NCI-H2196 (cell line): ENCODE data around the gene ZFAND4.
"Not testable (repeated sequence)": the region's sequence is repeated elsewhere in the genome, so short reads cannot be mapped to it uniquely, and the experiment has no call there.

Experiments
- DNase-seq: peaks from one replicate; lab custom pipeline; 2025; ENCODE audit not compliant: unreplicated experiment; lab: John Stamatoyannopoulos, UW

The ZFAND4 gene

DNA sequence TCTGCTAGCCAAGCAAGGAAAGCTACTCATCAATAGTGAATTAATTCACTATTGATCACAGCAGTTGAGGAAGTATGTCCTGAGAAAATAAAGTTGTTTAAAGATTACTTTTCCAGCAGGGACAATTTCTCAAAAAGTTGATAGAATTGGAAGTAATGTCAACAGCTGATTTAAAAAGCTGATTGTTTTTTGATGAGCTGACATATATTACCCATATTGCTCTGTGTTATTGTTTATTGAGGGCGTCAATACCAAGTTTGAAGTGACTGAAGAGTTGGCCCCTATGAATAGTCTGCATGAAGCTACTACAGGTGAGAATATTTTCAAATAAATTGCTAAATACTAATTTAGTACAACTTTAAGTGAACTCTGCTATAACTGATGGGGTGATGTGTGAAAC lies 28.0 kb downstream of the ZFAND4 start:
- DNase-seq = no peak

- no peak for DNase-seq
Measured at GRCh38 chr10:45640941-45641340, 31.6 kb downstream of the ZFAND4 start.

- DNase-seq = no peak
Measured at GRCh38 chr10:45640049-45640448, 32.5 kb downstream of the ZFAND4 start.

DNA sequence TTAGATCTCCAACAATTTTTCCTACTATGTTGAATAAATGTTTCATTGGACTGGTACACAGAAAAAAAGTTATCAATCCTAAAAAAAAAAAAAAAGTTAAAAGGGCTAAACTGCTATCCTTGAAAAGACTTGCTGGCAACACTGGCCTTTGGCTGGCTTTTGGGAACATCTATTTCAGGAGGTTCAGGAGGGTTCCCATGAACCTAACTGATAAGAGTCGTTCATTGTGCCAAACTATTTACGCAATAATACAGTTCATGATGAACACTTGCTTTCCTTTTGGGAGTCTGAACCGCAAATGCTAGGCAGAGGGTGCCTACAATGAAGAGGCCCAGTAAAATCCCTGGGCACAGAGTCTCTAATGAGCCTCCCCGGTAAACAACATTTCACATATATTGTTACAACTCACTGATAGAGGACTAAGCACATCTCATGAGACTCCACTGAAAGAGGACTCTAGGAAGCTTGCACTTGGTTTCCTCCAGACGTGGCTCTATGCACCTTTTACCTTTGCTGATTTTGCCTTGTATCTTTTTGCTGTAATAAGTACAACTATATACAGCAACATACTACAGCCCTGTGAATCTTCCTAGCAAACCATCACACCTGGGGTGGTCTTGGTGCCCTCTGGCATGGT lies 45.0 kb downstream of the ZFAND4 start:
- no peak for DNase-seq

DNA sequence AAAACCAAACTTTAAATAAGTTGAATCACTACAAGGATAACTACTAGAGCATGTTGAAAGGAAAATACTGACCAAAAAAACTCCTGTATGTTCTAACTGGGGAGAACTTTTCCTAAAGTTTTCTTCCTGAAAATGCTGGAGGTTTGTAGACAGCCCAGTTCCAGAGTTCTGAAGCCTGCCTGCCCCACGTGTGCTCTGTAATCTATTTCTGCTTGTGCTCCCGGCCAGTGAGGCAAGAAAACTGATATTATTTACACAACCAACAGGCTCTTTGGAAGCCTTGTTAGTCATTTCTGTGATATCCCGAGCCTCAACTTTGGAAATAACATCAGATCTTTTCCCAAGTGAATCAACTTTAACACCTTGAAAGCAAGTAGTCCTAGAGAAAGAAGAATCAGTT lies 46.7 kb downstream of the ZFAND4 start:
- DNase-seq = no peak

- DNase-seq = no peak
Measured at GRCh38 chr10:45624724-45625123, 47.8 kb downstream of the ZFAND4 start.

DNA sequence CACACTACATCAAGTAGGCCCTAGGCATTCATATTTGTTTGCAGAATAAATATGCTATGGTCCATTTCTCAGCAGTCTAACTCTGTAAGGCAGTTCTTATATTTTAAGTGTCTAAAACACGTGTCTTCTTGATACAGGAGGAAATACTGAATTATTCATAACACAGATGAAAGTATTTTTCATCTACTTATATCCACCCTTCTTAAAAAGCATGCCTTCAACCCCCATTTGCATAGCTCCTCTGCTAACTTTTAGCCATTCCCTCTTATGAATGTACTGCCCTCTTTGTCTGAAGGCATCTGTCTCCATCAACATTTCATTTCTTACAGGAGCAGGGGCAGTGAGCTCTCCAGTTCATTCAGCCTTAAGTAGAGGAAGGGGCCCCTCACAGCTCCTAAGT lies 57.7 kb downstream of the ZFAND4 start:
- DNase-seq = no peak

DNA sequence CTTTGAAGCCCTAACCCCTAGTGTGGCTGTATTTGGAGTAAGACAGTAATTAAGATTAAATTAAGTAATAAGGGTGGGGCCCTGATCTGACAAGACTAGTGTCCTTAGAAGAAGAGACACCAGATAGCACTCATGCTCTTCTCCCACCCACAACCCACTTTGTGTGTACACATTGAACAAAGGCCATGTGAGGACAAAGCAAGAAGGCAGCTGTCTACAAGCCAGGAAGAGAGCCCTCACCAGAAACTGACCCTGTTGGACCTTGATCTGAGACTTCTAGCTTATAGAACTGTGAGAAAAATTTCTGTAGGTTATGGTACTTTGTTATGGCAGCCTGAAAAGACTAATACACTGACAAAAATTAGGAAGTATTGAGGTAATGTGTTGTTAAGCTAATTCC lies 59.8 kb downstream of the ZFAND4 start:
- no peak for DNase-seq

DNA sequence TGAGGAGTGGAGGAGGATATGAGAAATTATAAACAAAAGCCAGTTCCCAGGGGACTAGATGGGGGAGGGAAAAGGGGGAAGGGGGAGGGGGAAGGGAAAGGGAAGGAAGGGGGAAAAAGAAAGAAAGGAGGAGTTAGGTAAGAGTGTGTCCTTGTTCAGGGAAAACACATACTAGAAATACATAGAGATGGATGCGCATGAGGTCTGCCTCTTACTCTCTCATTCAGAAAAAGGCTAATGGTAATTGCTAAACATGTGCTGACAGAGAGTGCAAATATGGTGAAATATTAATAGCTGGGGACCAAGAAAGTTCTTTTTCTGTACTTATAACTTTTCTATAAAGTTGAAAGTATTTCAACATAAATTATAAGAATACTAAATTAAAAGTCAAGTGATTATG lies 64.5 kb downstream of the ZFAND4 start:
- DNase-seq = no peak

GRCh38 chr10:45607276-45607675 lies 65.3 kb downstream of the ZFAND4 start:
- DNase-seq = no peak

GRCh38 chr10:45602836-45603235 lies 69.7 kb downstream of the ZFAND4 start:
- no peak for DNase-seq

- no peak for DNase-seq
Measured at GRCh38 chr10:45602082-45602730, 70.4 kb downstream of the ZFAND4 start.

GRCh38 chr10:45601254-45601930 lies 71.2 kb downstream of the ZFAND4 start:
- DNase-seq = not testable (repeated sequence)

- not testable (repeated sequence) for DNase-seq
Measured at GRCh38 chr10:45600337-45601253, 72.0 kb downstream of the ZFAND4 start.

DNA sequence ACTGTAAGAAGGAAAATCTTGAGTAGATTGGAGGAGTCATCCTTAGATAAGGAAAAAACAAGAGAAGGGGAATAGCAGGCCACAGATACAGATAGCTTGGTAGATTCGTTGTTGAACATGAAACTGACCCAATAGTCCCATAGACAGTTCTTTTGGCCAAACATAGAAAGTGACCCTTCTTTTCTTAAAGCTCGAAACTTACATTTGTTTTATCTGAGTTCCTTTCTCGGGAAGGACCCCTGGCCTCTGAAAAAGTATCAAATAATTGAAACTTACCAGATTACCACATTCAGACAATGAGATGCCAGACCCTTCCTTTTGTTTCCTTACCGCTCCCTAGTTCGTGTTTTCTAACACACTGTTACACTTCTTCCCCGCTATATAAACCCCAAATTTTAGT lies 72.9 kb downstream of the ZFAND4 start:
- DNase-seq = no peak

GRCh38 chr10:45599021-45599603 lies 73.5 kb downstream of the ZFAND4 start:
- DNase-seq = no peak

DNA sequence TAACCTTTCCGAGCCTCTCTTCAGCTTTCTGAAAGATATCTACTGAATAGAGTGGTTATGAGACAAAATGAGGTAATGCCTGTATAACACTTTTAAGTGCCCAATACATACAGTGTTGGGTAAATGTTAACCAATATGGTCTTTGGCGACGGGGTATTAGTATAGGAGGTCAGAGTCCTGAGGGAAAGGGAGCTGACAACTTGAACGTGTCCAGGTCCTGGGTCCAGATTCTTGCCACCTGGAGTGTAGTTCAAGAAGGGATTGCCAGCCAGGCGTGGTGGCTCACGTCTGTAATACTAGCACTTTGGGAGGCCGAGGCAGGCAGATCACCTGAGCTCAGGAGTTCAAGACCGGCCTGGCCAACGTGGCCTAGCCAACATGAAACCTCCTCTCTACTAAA lies 76.0 kb downstream of the ZFAND4 start:
- DNase-seq = no peak

GRCh38 chr10:45594276-45595157 lies 78.1 kb downstream of the ZFAND4 start:
- DNase-seq = peak; percentile 90

- no peak for DNase-seq
Measured at GRCh38 chr10:45593938-45594275, 78.7 kb downstream of the ZFAND4 start.

GRCh38 chr10:45592926-45593325 lies 79.6 kb downstream of the ZFAND4 start:
- no peak for DNase-seq
